Cardiac muscle cell (in vitro differentiated cells and primary cell): ENCODE measurements around the gene RNF149. TPM values are rescaled to one million over a fixed set of nuclear protein-coding genes. Genes with fewer than 3 reads are reported as not detected.

Experiments used
- DNase-seq, 2 donors: peaks; one replicate each; pipeline versions ENCODE4 v3.0.0 to v3.0.0-alpha.2; 2010 to 2017; ENCODE audit warnings: low read depth in 1 of 2, low spot score in 1 of 2
- H3K27ac ChIP-seq: fragments of 200-600 bp; sonication (generic); 2 replicates; pipeline ENCODE4 v1.5.1; 2016
- H3K27me3 ChIP-seq: fragments of 200-600 bp; sonication (generic); 2 replicates; pipeline ENCODE4 v1.6.0; 2016; ENCODE audit warnings: control low read depth
- H3K36me3 ChIP-seq: fragments of 200-600 bp; sonication (generic); 2 replicates; pipeline ENCODE4 v1.5.1; 2016; ENCODE audit warnings: control low read depth
- H3K4me1 ChIP-seq: fragments of 200-600 bp; sonication (generic); 2 replicates; pipeline ENCODE4 v1.8.1; 2017; ENCODE audit warnings: low read depth, mild to moderate bottlenecking, mixed run types
- H3K4me3 ChIP-seq: fragments of 200-600 bp; sonication (generic); 2 replicates; pipeline ENCODE4 v1.5.1; 2016; ENCODE audit warnings: mild to moderate bottlenecking
- H3K9me3 ChIP-seq: fragments of 200-600 bp; sonication (generic); 2 replicates; pipeline ENCODE4 v1.5.1; 2017; ENCODE audit warnings: low read depth, mild to moderate bottlenecking, control low read depth
- polyA plus RNA-seq: library from polyadenylated mRNA; unstranded; fragments of >200 nt; fragmentation: Nextera tagmentation; extraction: Ambion mirVana; gene quantifications from 2 replicates; pipeline ENCODE4 v1.2.1, GENCODE V29; 2016
- total RNA-seq: library from RNA; depleted of rRNA; stranded (reverse); fragments of >200 nt; gene quantifications from 2 replicates; pipeline ENCODE4 v1.2.3, GENCODE V29; 2016
- TF ChIP-seq, protein P1 (sequence below): IDR thresholded peaks from 2 replicates; pipeline ENCODE4 v1.5.1; 2012; ENCODE audit warnings: low read depth, mild to moderate bottlenecking, low read length

The RNF149 gene
- total and polyA plus RNA-seq, 2 experiments from 2014 or later: 44.4 to 69.9 TPM

DNA sequence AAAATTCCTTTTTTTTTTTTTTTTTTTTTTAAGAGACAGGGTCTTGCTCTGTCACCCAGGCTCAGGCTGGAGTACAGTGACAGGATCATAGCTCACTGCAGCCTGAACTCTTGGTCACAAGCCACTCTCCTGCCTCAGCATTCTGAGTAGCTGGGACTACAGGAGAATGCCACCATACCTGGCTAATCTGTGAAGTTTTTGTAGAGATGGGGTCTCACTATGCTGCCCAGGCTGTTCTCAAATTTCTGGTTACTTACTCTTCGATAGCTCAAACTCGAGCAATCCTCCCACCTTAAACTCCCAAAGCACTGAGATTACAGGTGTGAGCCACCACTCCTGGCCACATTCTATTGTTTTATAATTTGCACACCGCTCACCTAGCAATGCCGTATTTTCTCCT is 27.0 kb downstream of the RNF149 start:
- no peak for DNase-seq
- no peaks in the 10 kb centered on the region for H3K9me3 ChIP-seq
- peaks cover 42% of the 10 kb centered on the region for H3K36me3 ChIP-seq
- TF ChIP-seq, protein P1, sequence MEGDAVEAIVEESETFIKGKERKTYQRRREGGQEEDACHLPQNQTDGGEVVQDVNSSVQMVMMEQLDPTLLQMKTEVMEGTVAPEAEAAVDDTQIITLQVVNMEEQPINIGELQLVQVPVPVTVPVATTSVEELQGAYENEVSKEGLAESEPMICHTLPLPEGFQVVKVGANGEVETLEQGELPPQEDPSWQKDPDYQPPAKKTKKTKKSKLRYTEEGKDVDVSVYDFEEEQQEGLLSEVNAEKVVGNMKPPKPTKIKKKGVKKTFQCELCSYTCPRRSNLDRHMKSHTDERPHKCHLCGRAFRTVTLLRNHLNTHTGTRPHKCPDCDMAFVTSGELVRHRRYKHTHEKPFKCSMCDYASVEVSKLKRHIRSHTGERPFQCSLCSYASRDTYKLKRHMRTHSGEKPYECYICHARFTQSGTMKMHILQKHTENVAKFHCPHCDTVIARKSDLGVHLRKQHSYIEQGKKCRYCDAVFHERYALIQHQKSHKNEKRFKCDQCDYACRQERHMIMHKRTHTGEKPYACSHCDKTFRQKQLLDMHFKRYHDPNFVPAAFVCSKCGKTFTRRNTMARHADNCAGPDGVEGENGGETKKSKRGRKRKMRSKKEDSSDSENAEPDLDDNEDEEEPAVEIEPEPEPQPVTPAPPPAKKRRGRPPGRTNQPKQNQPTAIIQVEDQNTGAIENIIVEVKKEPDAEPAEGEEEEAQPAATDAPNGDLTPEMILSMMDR: no peak
- no peaks in the 10 kb centered on the region for H3K27me3 ChIP-seq
- no peaks in the 10 kb centered on the region for H3K4me1 ChIP-seq
- no peak overlapping the region for H3K4me3 ChIP-seq
- H3K27ac ChIP-seq: no peak overlapping the region

DNA sequence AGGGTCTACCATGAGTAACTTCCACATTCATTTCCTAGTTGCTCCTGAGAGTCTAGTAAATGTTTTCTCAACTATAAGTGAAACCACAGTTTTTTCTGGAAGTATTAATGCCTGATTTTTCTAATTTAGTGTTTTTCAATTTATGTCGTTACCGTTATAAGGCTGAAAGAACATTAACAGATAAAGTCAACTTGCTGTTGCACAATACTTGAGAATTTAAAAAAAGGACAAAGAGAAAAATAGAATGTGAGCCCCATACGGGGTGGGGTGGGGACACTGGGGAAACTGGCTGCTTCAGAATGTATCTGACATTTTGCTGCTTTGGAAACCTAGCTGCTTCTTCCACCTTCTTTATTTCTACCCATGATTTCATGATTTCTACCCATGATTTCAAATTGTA is 29.6 kb downstream of the RNF149 start:
- H3K36me3 ChIP-seq: peaks cover 33% of the 10 kb centered on the region
- peak overlapping the region; percentile 24 for H3K27ac ChIP-seq
- no peaks in the 10 kb centered on the region for H3K9me3 ChIP-seq
- DNase-seq: no peak
- no peak overlapping the region for H3K4me3 ChIP-seq
- TF ChIP-seq, protein P1: no peak
- H3K27me3 ChIP-seq: no peaks in the 10 kb centered on the region
- no peaks in the 10 kb centered on the region for H3K4me1 ChIP-seq

DNA sequence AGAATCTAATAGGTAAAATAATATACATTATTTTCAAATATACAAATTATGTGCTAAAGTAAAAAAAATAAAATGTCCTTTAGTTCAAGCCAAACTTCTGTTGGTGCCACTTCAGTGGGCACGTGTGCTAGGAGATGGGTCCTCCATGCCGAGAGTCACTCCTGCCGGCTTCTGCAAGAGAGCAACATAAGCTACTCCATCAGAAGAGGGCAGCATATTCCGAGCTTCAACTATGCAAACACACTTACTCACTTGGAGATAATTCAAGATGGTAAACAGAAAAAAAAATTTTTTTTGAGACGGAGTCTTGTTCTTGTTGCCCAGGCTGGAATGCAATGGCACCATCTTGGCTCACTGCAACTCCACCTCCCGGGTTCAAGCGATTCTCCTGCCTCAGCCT is 31.4 kb downstream of the RNF149 start:
- peaks cover 41% of the 10 kb centered on the region for H3K36me3 ChIP-seq
- no peaks in the 10 kb centered on the region for H3K27me3 ChIP-seq
- no peaks in the 10 kb centered on the region for H3K4me1 ChIP-seq
- TF ChIP-seq, protein P1: no peak
- no peak overlapping the region for H3K4me3 ChIP-seq
- H3K9me3 ChIP-seq: no peaks in the 10 kb centered on the region
- DNase-seq: peak in 1 of 2 donors; percentile 21
- H3K27ac ChIP-seq: no peak overlapping the region

DNA sequence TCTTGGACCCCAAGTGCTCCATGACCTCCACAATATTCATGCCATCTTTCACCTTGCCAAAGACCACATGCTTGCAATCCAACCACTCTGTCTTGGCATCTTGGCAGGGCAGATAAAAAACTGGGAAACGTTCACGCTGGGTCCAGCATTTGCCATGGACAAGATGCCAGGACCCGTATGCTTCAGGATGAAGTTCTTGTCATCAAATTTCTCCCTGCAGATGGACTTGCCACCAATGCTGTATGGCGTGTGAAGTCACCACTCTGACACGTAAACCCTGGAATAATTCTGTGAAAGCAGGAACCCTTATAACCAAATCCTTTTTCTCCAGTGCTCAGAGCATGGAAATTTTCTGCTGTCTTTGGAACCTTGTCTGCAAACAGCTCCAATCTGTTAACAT is 34.4 kb downstream of the RNF149 start:
- TF ChIP-seq, protein P1: no peak
- no peak for DNase-seq
- Histone ChIP-seq H3K9me3 (no peaks in the 10 kb centered on the region), H3K27ac (no peak overlapping the region), H3K27me3 (no peaks in the 10 kb centered on the region), H3K4me1 (no peaks in the 10 kb centered on the region), H3K4me3 (no peak overlapping the region), H3K36me3 (peaks cover 37% of the 10 kb centered on the region)

DNA sequence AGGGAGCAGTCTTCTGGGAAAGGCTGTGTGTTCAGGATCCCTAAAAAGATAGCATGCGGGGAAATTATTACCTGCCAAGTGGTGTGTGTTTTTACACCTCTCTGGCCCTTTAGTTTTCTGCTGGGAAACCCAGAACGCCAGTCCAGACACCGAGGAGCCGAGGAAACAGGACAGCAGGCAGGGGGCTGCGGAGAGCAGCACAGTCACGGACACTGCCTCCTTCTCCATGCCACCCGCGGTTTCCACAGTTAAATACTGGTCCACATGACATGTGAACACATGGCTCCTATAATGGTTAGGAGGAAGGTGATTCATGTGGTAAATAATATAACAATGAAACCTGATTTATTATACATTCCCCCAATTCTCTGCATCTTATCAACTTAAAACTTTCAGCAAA is 35.4 kb downstream of the RNF149 start:
- peaks cover 42% of the 10 kb centered on the region for H3K36me3 ChIP-seq
- H3K9me3 ChIP-seq: no peaks in the 10 kb centered on the region
- H3K27me3 ChIP-seq: no peaks in the 10 kb centered on the region
- no peaks in the 10 kb centered on the region for H3K4me1 ChIP-seq
- no peak overlapping the region for H3K4me3 ChIP-seq
- H3K27ac ChIP-seq: peak overlapping the region; percentile 80
- TF ChIP-seq, protein P1: no peak
- DNase-seq: no peak
